AG04450 (cell line): ENCODE data around the gene CSNK1G1. TPM values are rescaled to one million over a fixed set of nuclear protein-coding genes. Genes with fewer than 3 reads are reported as not detected.

Source experiments
- CTCF ChIA-PET: fragments of 300-600, 350-600 bp; formaldehyde crosslinking; extraction: SDS; loops from one replicate; lab custom pipeline; 2022; ENCODE audit warnings: antibody characterized with exemption, inconsistent platforms; lab: Charles Lee
- POLR2A ChIA-PET: fragments of 350-600 bp; formaldehyde crosslinking; extraction: SDS; loops from one replicate; lab custom pipeline; 2021; ENCODE audit warnings: antibody characterized with exemption, inconsistent platforms; lab: Yijun Ruan, JAX
- DNase-seq: peaks from one replicate; pipeline ENCODE4 v3.0.0-alpha.2; 2011; ENCODE audit warnings: low read depth, low spot score
- H3K27ac ChIP-seq: one replicate; pipeline ENCODE4 v1.5.1; 2012; ENCODE audit warnings: low read depth, low read length, control low read depth
- H3K27me3 ChIP-seq: one replicate; pipeline ENCODE4 v1.6.0; 2012; ENCODE audit warnings: low read length; ENCODE audit not compliant: control insufficient read depth, insufficient read depth
- H3K4me3 ChIP-seq: 2 replicates; pipeline ENCODE4 v1.5.1; 2011; ENCODE audit warnings: mild to moderate bottlenecking, low read depth, low read length, control low read depth
- H3K9me3 ChIP-seq: 2 replicates; pipeline ENCODE4 v1.5.1; 2012; ENCODE audit warnings: low read length; ENCODE audit not compliant: control insufficient read depth, insufficient read depth
- CTCF ChIP-seq: IDR thresholded peaks from 2 replicates; pipeline ENCODE4 v1.5.1; 2011; ENCODE audit warnings: low read depth, low read length, control low read depth, inconsistent platforms
- polyA plus RNA-seq: library from polyadenylated mRNA; depleted of rRNA; stranded (reverse); fragments of >200 nt; gene quantifications from 2 replicates; pipeline ENCODE4 v1.2.3, GENCODE V29; 2011

The CSNK1G1 gene
- polyA plus RNA-seq, 1 experiment, result 24.3 TPM

- H3K27me3 ChIP-seq, result peaks cover 13% of the 10 kb centered on the region
- H3K27ac ChIP-seq, result no peak overlapping the region
- POLR2A ChIA-PET, result no interaction called here
- CTCF ChIA-PET, result no interaction called here
- no peaks in the 10 kb centered on the region; the same call in 1 of the 2 replicates for H3K9me3 ChIP-seq
- DNase-seq, result no peak
- no peak for TF ChIP-seq CTCF
- no peak overlapping the region for H3K4me3 ChIP-seq
Observed at GRCh38 chr15:64148168-64148567, 207.8 kb downstream of the CSNK1G1 start.

GRCh38 chr15:64146885-64147681 is 208.9 kb downstream of the CSNK1G1 start:
- ChIA-PET POLR2A (interaction anchor here (0.6 kb wide), 1 partner anchor 223 kb away, joined by 8 read pairs; no protein-coding TSS in a partner anchor), CTCF (interaction anchor here (1.4 kb wide), 1 partner anchor 7 kb away, joined by 4 read pairs; no protein-coding TSS in a partner anchor)
- H3K4me3 ChIP-seq, result no peak overlapping the region
- DNase-seq, result no peak
- TF ChIP-seq CTCF, result no peak
- H3K9me3 ChIP-seq, result no peaks in the 10 kb centered on the region; the same call in 1 of the 2 replicates
- peak overlapping the region; percentile 11 for H3K27ac ChIP-seq
- H3K27me3 ChIP-seq, result peaks cover 5% of the 10 kb centered on the region

GRCh38 chr15:64146520-64146884 is 209.5 kb downstream of the CSNK1G1 start:
- no peak for TF ChIP-seq CTCF
- H3K27me3 ChIP-seq, result no peaks in the 10 kb centered on the region
- POLR2A ChIA-PET, result interaction anchor here (0.6 kb wide), 1 partner anchor 224 kb away, joined by 8 read pairs; no protein-coding TSS in a partner anchor
- no peak overlapping the region for H3K4me3 ChIP-seq
- H3K27ac ChIP-seq, result no peak overlapping the region
- no peak for DNase-seq
- H3K9me3 ChIP-seq, result no peaks in the 10 kb centered on the region; the same call in 1 of the 2 replicates
- CTCF ChIA-PET, result interaction anchor here (1.4 kb wide), 1 partner anchor 8 kb away, joined by 4 read pairs; no protein-coding TSS in a partner anchor

- H3K27me3 ChIP-seq, result no peaks in the 10 kb centered on the region
- no peak for TF ChIP-seq CTCF
- no peak overlapping the region for H3K4me3 ChIP-seq
- no peak overlapping the region for H3K27ac ChIP-seq
- no peaks in the 10 kb centered on the region; the same call in 1 of the 2 replicates for H3K9me3 ChIP-seq
- ChIA-PET POLR2A (no interaction called here), CTCF (interaction anchor here (1.4 kb wide), 1 partner anchor 8 kb away, joined by 4 read pairs; no protein-coding TSS in a partner anchor)
- DNase-seq, result no peak
Observed at GRCh38 chr15:64146041-64146440, 209.9 kb downstream of the CSNK1G1 start.
